ENCODE data around the gene CALM3.
"Not testable (repeated sequence)": the region's sequence is repeated elsewhere in the genome, so short reads cannot be mapped to it uniquely, and the experiment has no call there.

The CALM3 gene

DNA sequence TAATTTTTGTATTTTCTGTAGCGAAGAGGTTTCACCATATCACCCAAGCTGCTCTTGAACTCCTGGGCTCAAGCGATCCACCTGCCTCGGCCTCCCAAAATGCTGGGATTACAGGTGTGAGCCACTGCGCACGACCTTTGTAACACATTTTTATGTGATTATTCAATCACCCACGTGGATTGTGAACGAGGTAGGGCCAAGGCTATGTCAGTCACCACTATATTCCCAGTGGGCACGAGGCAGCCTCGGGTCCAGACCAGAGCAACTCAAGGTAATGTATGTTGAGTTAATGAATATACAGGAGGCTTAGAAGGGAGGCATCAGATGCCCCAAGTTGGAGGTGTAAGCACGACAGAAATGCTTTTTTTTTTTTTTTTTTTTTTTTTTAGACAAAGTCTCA lies 14.8 kb downstream of the CALM3 start:
- Histone ChIP-seq H3K9me3 (ENCODE audit: control insufficient read depth, insufficient read depth, low read length) (no peaks in the 10 kb centered on the region), H3K36me3 (ENCODE audit: insufficient read depth, low read length) (no peaks in the 10 kb centered on the region), H3K9ac (ENCODE audit: low read depth, low read length) (no peak overlapping the region), H3K4me1 (ENCODE audit: insufficient read depth, low read length) (peaks cover 1% of the 10 kb centered on the region; the same call in 1 of the 2 replicates)

DNA sequence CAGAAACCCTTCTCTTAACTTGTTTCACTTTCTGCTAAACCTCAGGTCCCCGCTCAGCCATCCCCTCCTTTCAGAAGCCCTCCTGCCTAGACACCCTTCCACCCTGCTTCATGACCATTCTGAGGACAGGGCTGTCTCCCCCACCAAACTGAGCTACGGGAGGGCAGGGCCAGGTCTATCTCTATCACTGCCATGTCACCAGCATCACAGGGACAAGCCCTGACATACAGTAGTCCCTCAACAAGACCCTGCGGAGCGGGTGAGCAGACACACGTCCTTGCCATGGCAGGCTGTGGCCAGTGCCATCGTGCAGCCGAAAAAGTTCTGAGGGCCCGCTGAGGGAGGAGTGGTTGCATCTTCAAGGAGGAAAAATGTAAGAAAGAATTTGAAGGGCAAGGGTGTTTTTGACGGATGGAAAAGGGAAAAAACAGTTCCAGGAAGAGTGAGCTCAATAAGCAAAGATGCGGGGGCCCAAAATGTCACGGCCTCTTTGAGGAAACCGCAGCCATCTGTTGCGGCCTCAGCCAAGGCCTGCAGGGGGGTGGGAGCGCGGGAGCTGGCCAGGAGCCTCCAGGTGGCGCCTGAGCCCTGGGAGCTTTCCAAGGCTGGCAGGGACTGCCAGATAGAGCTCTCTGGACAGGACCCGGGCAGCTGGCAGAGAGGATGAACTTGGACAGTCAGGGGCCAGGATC lies 15.6 kb downstream of the CALM3 start:
- Histone ChIP-seq H3K9ac (ENCODE audit: low read depth, low read length) (no peak overlapping the region), H3K9me3 (ENCODE audit: control insufficient read depth, insufficient read depth, low read length) (no peaks in the 10 kb centered on the region), H3K4me1 (ENCODE audit: insufficient read depth, low read length) (peaks cover 5% of the 10 kb centered on the region; the same call in 1 of the 2 replicates), H3K36me3 (ENCODE audit: insufficient read depth, low read length) (no peaks in the 10 kb centered on the region)

GRCh38 chr19:46617601-46618000 lies 16.5 kb downstream of the CALM3 start:
- H3K4me1 ChIP-seq (ENCODE audit: insufficient read depth, low read length): peaks cover 5% of the 10 kb centered on the region; the same call in 1 of the 2 replicates
- no peaks in the 10 kb centered on the region for H3K36me3 ChIP-seq (ENCODE audit: insufficient read depth, low read length)
- H3K9ac ChIP-seq (ENCODE audit: low read depth, low read length): no peak overlapping the region
- H3K9me3 ChIP-seq (ENCODE audit: control insufficient read depth, insufficient read depth, low read length): no peaks in the 10 kb centered on the region

DNA sequence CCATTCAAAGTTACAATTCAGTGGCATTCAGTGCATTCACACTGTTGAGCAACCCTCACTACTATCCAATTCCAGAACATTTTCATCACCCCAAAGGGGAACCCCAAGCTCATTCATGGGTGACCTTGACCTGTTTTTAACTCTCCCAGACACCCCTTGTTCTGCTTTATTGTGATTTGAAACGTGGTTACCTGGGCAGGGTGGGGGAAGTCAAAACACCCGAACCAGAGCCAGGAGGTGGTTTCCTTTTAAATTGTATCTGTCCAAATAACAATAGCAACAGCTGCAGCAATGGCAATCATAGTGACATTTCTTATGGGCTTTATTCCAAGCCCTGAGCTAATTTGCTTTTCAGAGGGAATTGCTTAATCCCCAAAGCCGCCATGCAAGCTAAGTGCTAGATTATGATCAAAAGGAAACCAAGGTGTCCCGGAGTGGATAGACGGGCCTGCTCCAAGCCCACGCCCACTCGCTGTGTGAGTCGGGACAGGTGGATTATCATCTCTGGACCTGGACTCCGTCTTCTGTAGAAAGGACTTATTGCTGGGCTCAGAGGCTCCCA lies 17.6 kb downstream of the CALM3 start:
- Histone ChIP-seq H3K9ac (ENCODE audit: low read depth, low read length) (no peak overlapping the region), H3K36me3 (ENCODE audit: insufficient read depth, low read length) (no peaks in the 10 kb centered on the region), H3K4me1 (ENCODE audit: insufficient read depth, low read length) (peaks cover 5% of the 10 kb centered on the region; the same call in 1 of the 2 replicates), H3K9me3 (ENCODE audit: control insufficient read depth, insufficient read depth, low read length) (no peaks in the 10 kb centered on the region)

DNA sequence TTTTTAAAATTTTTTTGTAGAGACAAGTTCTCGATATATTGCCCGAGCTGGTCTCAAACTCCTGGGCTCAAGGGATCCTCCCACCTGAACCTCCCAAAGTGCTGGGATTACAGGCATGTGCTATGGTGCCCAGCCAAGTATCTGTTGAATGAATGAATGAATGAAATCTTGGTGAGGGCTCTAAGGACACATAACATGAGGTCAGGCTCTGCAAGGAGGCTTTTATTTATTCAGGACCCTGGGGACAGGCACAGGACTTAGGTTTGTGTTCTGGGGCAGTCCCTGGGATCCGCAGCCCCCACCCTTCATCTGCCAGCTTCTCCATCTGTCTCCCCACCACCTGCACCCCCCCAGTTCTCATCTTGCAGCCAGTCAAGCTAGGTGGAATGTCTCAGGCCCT lies 19.1 kb downstream of the CALM3 start:
- Histone ChIP-seq H3K36me3 (ENCODE audit: insufficient read depth, low read length) (no peaks in the 10 kb centered on the region), H3K9ac (ENCODE audit: low read depth, low read length) (no peak overlapping the region), H3K9me3 (ENCODE audit: control insufficient read depth, insufficient read depth, low read length) (no peaks in the 10 kb centered on the region), H3K4me1 (ENCODE audit: insufficient read depth, low read length) (peaks cover 12% of the 10 kb centered on the region; the same call in 1 of the 2 replicates)

- no peaks in the 10 kb centered on the region for H3K36me3 ChIP-seq (ENCODE audit: insufficient read depth, low read length)
- H3K4me1 ChIP-seq (ENCODE audit: insufficient read depth, low read length): peaks cover 17% of the 10 kb centered on the region; the same call in 1 of the 2 replicates
- H3K9ac ChIP-seq (ENCODE audit: low read depth, low read length): no peak overlapping the region
- H3K9me3 ChIP-seq (ENCODE audit: control insufficient read depth, insufficient read depth, low read length): no peaks in the 10 kb centered on the region
Observed at GRCh38 chr19:46620716-46621115, 19.6 kb downstream of the CALM3 start.

DNA sequence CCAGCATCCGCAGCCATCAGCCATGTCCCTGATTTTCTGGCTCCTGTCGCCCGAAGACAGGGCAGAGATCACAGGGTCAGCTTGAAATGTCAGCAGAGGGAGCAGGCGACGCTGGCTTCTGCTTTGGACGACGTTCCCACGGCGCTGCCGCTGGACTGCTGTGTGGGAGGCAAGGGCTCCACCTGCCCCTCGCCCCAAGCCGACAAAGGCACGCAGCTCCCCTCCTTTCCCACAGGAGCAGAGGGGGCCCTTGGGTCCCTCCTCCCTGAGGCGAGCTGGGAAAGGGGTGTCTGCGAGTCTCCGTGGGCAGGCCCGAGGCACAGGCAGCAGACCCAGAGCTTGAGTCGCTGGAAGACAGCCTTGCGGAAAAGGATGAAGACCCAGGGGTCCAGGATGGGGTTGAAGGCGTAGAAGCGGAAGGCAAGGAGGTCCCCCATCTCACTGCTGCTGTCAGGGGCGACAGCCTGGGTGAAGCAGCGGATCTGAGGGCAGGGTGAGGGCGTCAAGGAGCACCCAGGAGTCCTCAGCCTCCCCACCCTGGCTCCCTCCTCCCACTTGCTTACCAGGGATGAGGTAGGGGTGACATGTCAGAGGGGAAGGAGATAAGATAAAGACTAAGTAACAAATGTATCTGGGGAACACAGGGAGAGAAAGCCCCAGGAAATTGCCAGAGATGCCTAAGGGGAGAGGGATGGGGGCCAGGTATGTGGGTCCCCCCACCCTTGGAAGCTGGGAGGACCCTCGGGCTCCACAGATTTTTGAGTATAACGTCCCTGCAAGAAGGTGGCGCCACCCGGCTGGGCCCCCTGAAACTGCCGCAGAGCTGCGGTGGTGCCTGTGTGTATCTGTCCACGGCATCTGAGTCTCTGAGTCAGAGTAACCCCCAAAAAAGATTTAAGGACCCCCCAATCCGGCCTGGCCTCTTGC lies 20.3 kb downstream of the CALM3 start:
- no peaks in the 10 kb centered on the region for H3K36me3 ChIP-seq (ENCODE audit: insufficient read depth, low read length)
- no peaks in the 10 kb centered on the region for H3K9me3 ChIP-seq (ENCODE audit: control insufficient read depth, insufficient read depth, low read length)
- H3K4me1 ChIP-seq (ENCODE audit: insufficient read depth, low read length): peaks cover 17% of the 10 kb centered on the region; the same call in 1 of the 2 replicates
- no peak overlapping the region for H3K9ac ChIP-seq (ENCODE audit: low read depth, low read length)

DNA sequence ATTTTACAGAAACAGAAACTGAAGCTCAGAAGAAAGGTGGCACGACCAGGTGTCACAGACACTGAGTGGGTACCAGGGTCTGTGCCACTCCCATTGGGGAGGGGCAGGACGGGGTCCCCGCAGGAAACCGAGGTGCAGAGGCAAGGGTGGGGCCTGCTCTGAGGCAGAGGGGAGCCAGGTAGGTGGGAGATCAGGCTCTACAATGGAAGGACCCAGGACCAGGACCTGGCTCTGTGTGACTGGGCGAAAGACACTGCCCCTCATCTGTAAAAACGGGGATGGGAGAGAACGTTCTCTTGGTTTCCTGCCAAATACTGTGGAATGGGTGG lies 21.0 kb downstream of the CALM3 start:
- Histone ChIP-seq H3K4me1 (ENCODE audit: insufficient read depth, low read length) (peaks cover 17% of the 10 kb centered on the region; the same call in 1 of the 2 replicates), H3K9ac (ENCODE audit: low read depth, low read length) (no peak overlapping the region), H3K9me3 (ENCODE audit: control insufficient read depth, insufficient read depth, low read length) (no peaks in the 10 kb centered on the region), H3K36me3 (ENCODE audit: insufficient read depth, low read length) (no peaks in the 10 kb centered on the region)

- Histone ChIP-seq H3K9me3 (ENCODE audit: control insufficient read depth, insufficient read depth, low read length) (no peaks in the 10 kb centered on the region), H3K36me3 (ENCODE audit: insufficient read depth, low read length) (no peaks in the 10 kb centered on the region), H3K4me1 (ENCODE audit: insufficient read depth, low read length) (peaks cover 17% of the 10 kb centered on the region; the same call in 1 of the 2 replicates), H3K9ac (ENCODE audit: low read depth, low read length) (no peak overlapping the region)
Observed at GRCh38 chr19:46623915-46624502, 22.9 kb downstream of the CALM3 start.

DNA sequence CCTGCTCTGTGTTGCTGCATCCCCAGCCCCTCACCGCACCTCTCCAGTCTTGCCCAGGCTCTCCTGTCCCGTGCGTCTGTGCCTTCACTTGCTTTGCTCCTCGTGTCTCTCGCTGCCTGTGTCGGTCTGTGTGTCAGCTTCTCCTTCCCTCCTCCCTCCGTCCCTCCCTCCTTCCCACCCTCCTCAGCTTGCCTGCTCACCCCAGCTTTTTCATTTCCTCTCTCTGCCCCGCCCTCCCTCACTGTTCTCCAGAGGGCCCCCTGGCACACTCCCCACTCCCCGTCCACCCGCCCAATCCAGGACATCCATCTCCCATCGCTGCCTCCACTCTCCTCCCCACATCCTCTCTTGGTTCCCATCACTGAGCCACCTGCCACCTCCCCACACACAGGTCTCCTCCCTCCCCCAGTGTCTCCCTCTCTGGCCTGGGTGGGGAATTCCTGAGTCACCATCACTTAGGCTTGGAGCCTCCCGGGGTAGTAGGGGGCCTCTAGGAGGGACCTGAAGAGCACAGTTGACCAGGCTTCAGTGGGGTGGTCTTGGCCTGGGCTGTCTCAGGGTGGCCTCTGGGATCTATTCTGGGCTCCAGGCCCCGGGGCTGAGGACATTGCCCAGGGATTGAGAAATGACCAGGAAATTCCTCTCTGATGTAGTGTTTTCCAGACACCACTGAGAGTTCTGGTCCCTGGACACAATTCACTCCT lies 24.0 kb downstream of the CALM3 start, which contains the start of gene PTGIR:
PTGIR (minus strand) TSS at position 132 of the 704 bp plus-strand sequence. CDS start 864 bp downstream, outside the sequence.
- Histone ChIP-seq H3K9ac (ENCODE audit: low read depth, low read length) (no peak within 1 kb of the TSS), H3K36me3 (ENCODE audit: insufficient read depth, low read length) (no peaks in the 10 kb centered on the region), H3K4me1 (ENCODE audit: insufficient read depth, low read length) (peaks cover 17% of the 10 kb centered on the region; the same call in 1 of the 2 replicates), H3K9me3 (ENCODE audit: control insufficient read depth, insufficient read depth, low read length) (no peaks in the 10 kb centered on the region)

DNA sequence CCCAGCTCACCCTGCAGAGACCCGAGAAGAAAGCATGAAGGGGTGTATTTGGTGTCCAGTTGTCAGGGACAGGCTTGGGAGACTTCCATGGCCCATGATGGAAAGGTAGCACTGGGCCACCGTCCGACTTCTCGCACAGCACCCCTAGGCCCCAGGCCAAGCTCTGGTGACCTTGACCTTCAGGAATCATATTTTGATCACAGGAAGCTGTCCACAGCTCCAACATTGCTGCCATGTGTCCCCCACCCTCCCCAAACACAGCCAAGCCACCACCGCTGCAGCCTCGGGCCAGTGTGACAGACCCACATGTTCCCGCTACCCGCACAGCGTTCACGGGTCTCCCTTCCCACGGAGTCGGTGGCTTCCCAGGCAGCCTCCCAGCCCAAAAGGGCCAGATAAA lies 24.6 kb downstream of the CALM3 start:
- no peaks in the 10 kb centered on the region for H3K36me3 ChIP-seq (ENCODE audit: insufficient read depth, low read length)
- H3K9ac ChIP-seq (ENCODE audit: low read depth, low read length): no peak overlapping the region
- peaks cover 19% of the 10 kb centered on the region; the same call in 1 of the 2 replicates for H3K4me1 ChIP-seq (ENCODE audit: insufficient read depth, low read length)
- no peaks in the 10 kb centered on the region for H3K9me3 ChIP-seq (ENCODE audit: control insufficient read depth, insufficient read depth, low read length)

DNA sequence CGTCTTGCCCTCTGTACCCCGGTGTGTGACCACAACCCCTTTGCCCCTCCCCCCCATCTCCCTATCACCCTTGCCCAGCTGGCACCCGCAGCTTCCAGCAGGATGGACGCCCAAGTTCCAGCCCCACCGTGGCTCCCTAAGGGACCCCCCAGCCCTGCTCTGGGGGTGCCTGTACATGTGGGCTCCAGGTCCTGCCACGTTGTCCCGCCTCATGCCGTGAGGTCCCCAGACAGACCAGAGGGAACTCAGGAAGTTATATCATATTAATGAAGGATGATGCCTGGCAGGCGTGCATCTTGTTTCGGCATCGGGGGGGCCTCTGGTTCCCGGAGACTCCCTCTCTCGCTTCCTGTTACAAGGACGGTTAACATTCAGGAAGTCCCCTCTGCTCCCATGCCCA lies 25.3 kb downstream of the CALM3 start:
- Histone ChIP-seq H3K9me3 (ENCODE audit: control insufficient read depth, insufficient read depth, low read length) (no peaks in the 10 kb centered on the region), H3K36me3 (ENCODE audit: insufficient read depth, low read length) (no peaks in the 10 kb centered on the region), H3K9ac (ENCODE audit: low read depth, low read length) (no peak overlapping the region), H3K4me1 (ENCODE audit: insufficient read depth, low read length) (peaks cover 21% of the 10 kb centered on the region)

DNA sequence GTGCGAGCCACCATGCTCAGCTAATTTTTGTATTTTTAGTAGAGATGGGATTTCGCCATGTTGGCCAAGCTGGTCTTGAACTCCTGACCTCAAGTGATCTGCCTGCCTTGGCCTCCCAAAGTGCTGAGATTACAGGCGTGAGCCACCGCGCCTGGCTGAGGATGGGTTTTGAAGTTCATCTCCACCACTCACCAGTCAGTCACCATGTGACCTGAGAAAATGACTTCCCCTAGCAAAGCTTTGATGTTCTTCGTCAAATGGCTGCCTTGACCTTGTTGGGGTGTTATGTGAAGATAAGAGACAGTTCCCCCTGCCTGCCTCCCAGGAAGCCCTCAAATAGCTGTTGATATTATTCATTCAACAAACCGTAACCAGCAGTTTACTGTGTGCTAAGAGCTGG lies 27.8 kb downstream of the CALM3 start:
- not testable (repeated sequence) for H3K9ac ChIP-seq (ENCODE audit: low read depth, low read length); H3K36me3 ChIP-seq (ENCODE audit: insufficient read depth, low read length); H3K9me3 ChIP-seq (ENCODE audit: control insufficient read depth, insufficient read depth, low read length)
- H3K4me1 ChIP-seq (ENCODE audit: insufficient read depth, low read length): peaks cover 34% of the 10 kb centered on the region
